OCI-LY7 (cell line): ENCODE results near the gene PPARG. TPM values are rescaled to one million over a fixed set of nuclear protein-coding genes. Genes with fewer than 3 reads are reported as not detected.

Experiments used
- BruUV-seq: library from RNA; stranded (reverse); fragments of 400-500 nt; replicated peaks from 2 replicates; lab custom pipeline; 2021; lab: Mats Ljungman, UMichigan
- CTCF ChIA-PET: fragments of 300-600 bp; sonication (Branson Sonifier 250); formaldehyde crosslinking; loops from one replicate; lab custom pipeline; 2022; ENCODE audit warnings: antibody characterized with exemption; ENCODE audit not compliant: unreplicated experiment; lab: Charles Lee
- POLR2A ChIA-PET: fragments of 300-600 bp; sonication (Branson Sonifier 250); formaldehyde crosslinking; loops from one replicate; lab custom pipeline; 2022; ENCODE audit warnings: antibody characterized with exemption; lab: Charles Lee
- DNase-seq: peaks from one replicate; pipeline ENCODE4 v3.0.0-alpha.2; 2015; ENCODE audit warnings: low spot score
- H2AFZ ChIP-seq: fragments of 200-600 bp; sonication (generic), shearing (Covaris generic); 2 replicates; pipeline ENCODE4 v1.6.1; 2014; ENCODE audit warnings: mild to moderate bottlenecking, antibody characterized with exemption, low read length, moderate library complexity
- H3K27ac ChIP-seq: fragments of 200-600 bp; sonication (generic); 2 replicates; pipeline ENCODE4 v1.5.1; 2014; ENCODE audit warnings: mixed run types, low read depth, mild to moderate bottlenecking, moderate library complexity, low read length, inconsistent platforms; ENCODE audit not compliant: poor library complexity, severe bottlenecking
- H3K36me3 ChIP-seq: fragments of 200-600 bp; sonication (generic); 2 replicates; pipeline ENCODE4 v1.6.1; 2014; ENCODE audit warnings: mild to moderate bottlenecking, antibody characterized with exemption, low read length, moderate library complexity, mixed read lengths; ENCODE audit not compliant: insufficient read depth
- H3K4me1 ChIP-seq: fragments of 200-600 bp; sonication (generic); 2 replicates; pipeline ENCODE4 v1.5.1; 2014; ENCODE audit warnings: mild to moderate bottlenecking, low read length; ENCODE audit not compliant: insufficient read depth, poor library complexity, severe bottlenecking
- H3K4me2 ChIP-seq: fragments of 200-600 bp; sonication (generic); 2 replicates; pipeline ENCODE4 v1.6.1; 2014; ENCODE audit warnings: mild to moderate bottlenecking, low read length
- H3K4me3 ChIP-seq: fragments of 200-600 bp; sonication (generic); 2 replicates; pipeline ENCODE4 v1.5.1; 2014; ENCODE audit warnings: mild to moderate bottlenecking, low read depth, low read length; ENCODE audit not compliant: poor library complexity, severe bottlenecking
- H3K79me2 ChIP-seq: fragments of 200-600 bp; sonication (generic); 2 replicates; pipeline ENCODE4 v1.6.1; 2016; ENCODE audit warnings: low read depth, mild to moderate bottlenecking, low read length, moderate library complexity, mixed read lengths; ENCODE audit not compliant: insufficient read depth
- H3K9me2 ChIP-seq: fragments of 200-600 bp; sonication (generic); 2 replicates; pipeline ENCODE4 v1.6.1; 2016; ENCODE audit warnings: mild to moderate bottlenecking, low read length, mixed read lengths; ENCODE audit not compliant: insufficient read depth
- H3K9me3 ChIP-seq: fragments of 200-600 bp; sonication (generic); 2 replicates; pipeline ENCODE4 v1.6.1; 2014; ENCODE audit warnings: mild to moderate bottlenecking, mixed run types, low read length, mixed read lengths
- H4K20me1 ChIP-seq: fragments of 200-600 bp; sonication (generic); 2 replicates; pipeline ENCODE4 v1.6.1; 2014; ENCODE audit warnings: mild to moderate bottlenecking, antibody characterized with exemption, low read length, moderate library complexity, mixed read lengths; ENCODE audit not compliant: insufficient read depth
- CTCF ChIP-seq: fragments of 200-600 bp; sonication (generic); conservative IDR thresholded peaks from 2 replicates; pipeline ENCODE4 v1.5.1; 2014; ENCODE audit warnings: mild to moderate bottlenecking, antibody characterized with exemption, low read length, moderate library complexity, mixed read lengths
- EZH2phosphoT487 ChIP-seq: fragments of 200-600 bp; sonication (generic); IDR thresholded peaks from 2 replicates; pipeline ENCODE4 v1.6.1; 2018; ENCODE audit warnings: low read depth, borderline replicate concordance, mild to moderate bottlenecking, mixed run types, antibody characterized with exemption, low read length, moderate library complexity, mixed read lengths
- intact Hi-C: fragments of 100-400 bp; cut with micrococcal nuclease; formaldehyde crosslinking; loops from one replicate; pipeline ENCODE4 v1.10.0; 2022; ENCODE audit not compliant: unreplicated experiment
- total RNA-seq, 2 experiments: library from RNA; depleted of rRNA in 1 of 2; stranded (reverse); fragments of >200 nt in 1 of 2; shearing (Covaris generic) in 1 of 2; gene quantifications; 2 replicates each; pipeline ENCODE4 v1.2.3, GENCODE V29; 2014 to 2022

Gene PPARG
- total RNA-seq, 2 experiments from 2014 or later = not detected

- Histone ChIP-seq H3K9me3 (no peaks in the 10 kb centered on the region), H4K20me1 (no peaks in the 10 kb centered on the region), H3K9me2 (no peaks in the 10 kb centered on the region), H3K4me1 (no peaks in the 10 kb centered on the region), H3K79me2 (no peaks in the 10 kb centered on the region), H3K4me3 (no peak overlapping the region), H3K27ac (no peak overlapping the region), H3K4me2 (no peak overlapping the region), H3K36me3 (no peaks in the 10 kb centered on the region), H2AFZ (no peak overlapping the region)
- CTCF ChIA-PET = no interaction called here
- BruUV-seq = no TSS peak
- POLR2A ChIA-PET = interaction anchor here (0.5 kb wide), 1 partner anchor 69 kb away, joined by 3 read pairs; no protein-coding TSS in a partner anchor
- TF ChIP-seq CTCF = no peak
- TF ChIP-seq EZH2phosphoT487 = no peak
- no peak for DNase-seq
- intact Hi-C loops = no loop called here
Observed at GRCh38 chr3:12424635-12425319, 135.9 kb downstream of the PPARG start.

GRCh38 chr3:12425850-12426579 lies 137.1 kb downstream of the PPARG start:
- no peak overlapping the region for H3K27ac ChIP-seq
- no peaks in the 10 kb centered on the region for H4K20me1 ChIP-seq
- intact Hi-C loops = no loop called here
- DNase-seq = no peak
- H3K9me2 ChIP-seq = no peaks in the 10 kb centered on the region
- no peak overlapping the region for H3K4me2 ChIP-seq
- TF ChIP-seq CTCF (no peak), EZH2phosphoT487 (no peak)
- POLR2A ChIA-PET = no interaction called here
- no peak overlapping the region for H2AFZ ChIP-seq
- H3K4me1 ChIP-seq = no peaks in the 10 kb centered on the region
- CTCF ChIA-PET = no interaction called here
- H3K79me2 ChIP-seq = no peaks in the 10 kb centered on the region
- H3K4me3 ChIP-seq = no peak overlapping the region
- BruUV-seq = no TSS peak
- no peaks in the 10 kb centered on the region for H3K9me3 ChIP-seq
- H3K36me3 ChIP-seq = no peaks in the 10 kb centered on the region

- BruUV-seq = no TSS peak
- no peaks in the 10 kb centered on the region for H3K4me1 ChIP-seq
- H3K4me3 ChIP-seq = no peak overlapping the region
- ChIA-PET POLR2A (no interaction called here), CTCF (no interaction called here)
- H3K4me2 ChIP-seq = no peak overlapping the region
- H3K9me2 ChIP-seq = no peaks in the 10 kb centered on the region
- DNase-seq = no peak
- TF ChIP-seq EZH2phosphoT487 (no peak), CTCF (no peak)
- no peaks in the 10 kb centered on the region for H3K36me3 ChIP-seq
- intact Hi-C loops = no loop called here
- no peaks in the 10 kb centered on the region for H4K20me1 ChIP-seq
- H3K27ac ChIP-seq = no peak overlapping the region
- no peak overlapping the region for H2AFZ ChIP-seq
- H3K9me3 ChIP-seq = 0 out of 2 replicates have a peak, but pooled peaks cover 2% of the 10 kb centered on the region
- H3K79me2 ChIP-seq = no peaks in the 10 kb centered on the region
Observed at GRCh38 chr3:12427551-12427950, 138.7 kb downstream of the PPARG start.
